Umbilical cord (tissue), 2 donors: ENCODE data around the gene SIGLEC11. TPM values are rescaled to one million over a fixed set of nuclear protein-coding genes. Genes with fewer than 3 reads are reported as not detected.

Experiments
- DNase-seq: peaks from one replicate; pipeline ENCODE4 v3.0.0-alpha.2; 2015; ENCODE audit warnings: low spot score
- total RNA-seq: library from RNA; depleted of rRNA; stranded (reverse); fragments of >200 nt; gene quantifications from one replicate; pipeline ENCODE4 v1.2.3, GENCODE V29; 2014; ENCODE audit warnings: low replicate concordance; ENCODE audit not compliant: insufficient read depth

The SIGLEC11 gene
- total RNA-seq, 1 donor from 2014 or later: 0.72 TPM

DNA sequence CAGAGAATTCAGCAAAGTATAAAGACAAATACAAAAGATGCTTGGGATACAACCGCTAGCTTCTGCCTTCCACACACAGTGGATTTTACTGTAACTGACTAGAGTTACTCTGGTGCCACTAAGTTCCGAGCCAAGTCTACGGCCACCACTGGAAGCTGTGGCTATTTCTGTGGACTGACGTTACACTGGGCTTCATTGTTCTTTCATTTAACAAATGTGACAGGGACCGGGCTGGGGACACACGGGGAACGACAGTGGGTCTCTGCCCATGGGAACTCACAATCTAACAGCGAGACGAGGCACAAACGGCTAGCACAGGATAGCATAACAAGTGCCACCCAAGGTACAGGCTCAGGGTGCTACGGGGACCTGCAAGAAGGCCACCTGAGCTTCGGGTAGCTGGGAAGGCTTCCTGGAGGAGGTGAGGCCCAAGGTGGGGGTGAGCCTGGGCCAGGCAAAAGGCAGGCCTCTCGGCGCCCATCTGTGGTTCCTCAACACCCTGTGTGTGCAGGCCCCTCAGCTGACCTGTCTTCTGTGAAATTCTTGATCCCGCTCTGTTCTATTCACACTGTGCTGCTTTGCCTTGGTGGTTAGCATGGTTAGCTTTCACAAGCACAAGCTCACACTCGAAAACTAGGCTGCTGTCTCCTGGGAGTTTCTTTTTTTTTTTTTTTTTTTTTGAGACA, 54.0 kb downstream of the SIGLEC11 start:
- no peak for DNase-seq

DNA sequence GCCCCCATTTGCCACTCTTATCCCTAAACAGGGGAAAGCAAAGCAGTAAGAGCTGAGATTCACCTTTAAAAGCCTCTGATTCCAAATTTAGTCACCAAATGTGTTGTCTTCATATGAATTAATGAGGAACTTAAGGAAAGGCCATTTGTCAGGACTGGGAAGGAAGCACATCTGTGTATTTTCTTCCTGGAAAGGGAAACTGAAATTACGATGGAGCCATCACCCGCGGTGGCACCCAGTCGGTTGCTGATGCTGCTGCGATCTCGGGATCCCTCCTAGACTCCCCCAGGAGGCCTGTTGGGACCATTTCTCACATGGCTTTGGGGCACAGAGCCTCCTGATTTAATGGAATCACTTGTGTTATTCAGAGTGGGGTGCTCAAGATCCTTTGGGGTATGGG, 56.8 kb downstream of the SIGLEC11 start:
- DNase-seq: no peak

Other genes with a start within 250 kb of the SIGLEC11 start
- gene TSKS, start 197.9 kb downstream of the SIGLEC11 start, total RNA-seq: not detected
- gene AP2A1, start 194.2 kb downstream of the SIGLEC11 start, total RNA-seq: 39.2 TPM
- gene FUZ, start 147.9 kb downstream of the SIGLEC11 start, total RNA-seq: 10.8 TPM
- gene MED25, start 142.9 kb downstream of the SIGLEC11 start, total RNA-seq: 16.1 TPM
- gene PTOV1, start 110.0 kb downstream of the SIGLEC11 start, total RNA-seq: 63.6 TPM
- 31.5 TPM for gene PNKP, start 93.6 kb downstream of the SIGLEC11 start, total RNA-seq
- gene AKT1S1, start 83.8 kb downstream of the SIGLEC11 start, total RNA-seq: 9.1 TPM
- 4.1 TPM for gene TBC1D17, start 83.5 kb downstream of the SIGLEC11 start, total RNA-seq
- 1.4 TPM for gene IL4I1, start 64.3 kb downstream of the SIGLEC11 start, total RNA-seq
- 2.6 TPM for gene ATF5, start 32.0 kb downstream of the SIGLEC11 start, total RNA-seq
- 15.4 TPM for gene NUP62, start 31.7 kb downstream of the SIGLEC11 start, total RNA-seq
- 11.1 TPM for gene VRK3, start 64.2 kb upstream of the SIGLEC11 start, total RNA-seq
- 20.5 TPM for gene ZNF473, start 64.8 kb upstream of the SIGLEC11 start, total RNA-seq
- not detected for gene IZUMO2, start 202.1 kb upstream of the SIGLEC11 start, total RNA-seq
- 17.1 TPM for gene MYH14, start 242.4 kb upstream of the SIGLEC11 start, total RNA-seq